Measurements from ENCODE around the gene RFNG.

Gene RFNG

GRCh38 chr17:82018152-82018988 is 33.2 kb downstream of the RFNG start:
- Histone ChIP-seq H2BK12ac (ENCODE audit: low read length) (no peak overlapping the region), H2BK5ac (ENCODE audit: low read length) (no peak overlapping the region), H3K4me3 (ENCODE audit: low read length in 2 of 2) (no peak overlapping the region), H3K9me3 (replicated peaks in 1 of 2; ENCODE audit: control insufficient read depth in 2 of 2, insufficient read depth in 1 of 2, low read depth in 1 of 2, low read length in 2 of 2) (no peaks in the 10 kb centered on the region), H3K79me1 (ENCODE audit: low read depth, low read length) (peaks cover 25% of the 10 kb centered on the region), H2AK5ac (ENCODE audit: low read depth, low read length) (no peak overlapping the region), H2AFZ (ENCODE audit: low read length) (no peak overlapping the region), H2BK120ac (ENCODE audit: low read depth, low read length) (no peak overlapping the region), H2BK15ac (ENCODE audit: low read length) (no peak overlapping the region), H4K91ac (ENCODE audit: low read depth, low read length, poor library complexity) (no peak overlapping the region), H3K18ac (ENCODE audit: low read length) (no peak overlapping the region), H3K36me3 (replicated peaks in 1 of 2; ENCODE audit: control insufficient read depth in 2 of 2, insufficient read depth in 2 of 2, low read length in 2 of 2) (peaks cover 6 to 27% of the 10 kb centered on the region in 2 donors), H3K27me3 (ENCODE audit: control insufficient read depth in 3 of 3, insufficient read depth in 3 of 3, low read depth in 1 of 3, low read length in 3 of 3) (no peaks in the 10 kb centered on the region), H3K4me1 (ENCODE audit: control insufficient read depth in 2 of 2, insufficient read depth in 1 of 2, low read depth in 1 of 2, low read length in 2 of 2) (peaks cover 4 to 10% of the 10 kb centered on the region in 2 donors), H3K23ac (ENCODE audit: low read depth, low read length, poor library complexity) (no peak overlapping the region), H3K14ac (ENCODE audit: low read length) (no peak overlapping the region), H3K4me2 (ENCODE audit: insufficient read depth, low read length, poor library complexity, severe bottlenecking) (no peak overlapping the region), H3K27ac (replicated peaks; ENCODE audit: low read length) (no peak overlapping the region), H4K8ac (ENCODE audit: low read depth, low read length) (peak overlapping the region; percentile 43), H3K9ac (ENCODE audit: low read depth, low read length, poor library complexity) (peak overlapping the region; percentile 21), H3K4ac (ENCODE audit: low read length) (no peak overlapping the region)
- WGBS, 2 donors (ENCODE audit: extremely low coverage in 2 of 2, insufficient read length in 2 of 2, insufficient replicate concordance in 1 of 2), result no CpG with 5 or more reads among the region's 19 CpGs
- no peak for DNase-seq (ENCODE audit: low spot score)

- no peak overlapping the region for H3K18ac ChIP-seq (ENCODE audit: low read length)
- no peak overlapping the region for H3K9ac ChIP-seq (ENCODE audit: low read depth, low read length, poor library complexity)
- peaks cover 25% of the 10 kb centered on the region for H3K79me1 ChIP-seq (ENCODE audit: low read depth, low read length)
- no peak overlapping the region for H3K4me2 ChIP-seq (ENCODE audit: insufficient read depth, low read length, poor library complexity, severe bottlenecking)
- H2BK120ac ChIP-seq (ENCODE audit: low read depth, low read length), result no peak overlapping the region
- no peaks in the 10 kb centered on the region for H3K27me3 ChIP-seq (ENCODE audit: control insufficient read depth in 3 of 3, insufficient read depth in 3 of 3, low read depth in 1 of 3, low read length in 3 of 3)
- H2BK5ac ChIP-seq (ENCODE audit: low read length), result no peak overlapping the region
- peaks cover 4 to 16% of the 10 kb centered on the region in 2 donors for H3K4me1 ChIP-seq (ENCODE audit: control insufficient read depth in 2 of 2, insufficient read depth in 1 of 2, low read depth in 1 of 2, low read length in 2 of 2)
- no peak overlapping the region for H3K23ac ChIP-seq (ENCODE audit: low read depth, low read length, poor library complexity)
- DNase-seq (ENCODE audit: low spot score), result no peak
- H3K27ac ChIP-seq (replicated peaks; ENCODE audit: low read length), result no peak overlapping the region
- WGBS, 2 donors (ENCODE audit: extremely low coverage in 2 of 2, insufficient read length in 2 of 2, insufficient replicate concordance in 1 of 2), result no CpG with 5 or more reads among the region's 13 CpGs
- H3K4ac ChIP-seq (ENCODE audit: low read length), result no peak overlapping the region
- no peak overlapping the region for H2BK12ac ChIP-seq (ENCODE audit: low read length)
- H2AFZ ChIP-seq (ENCODE audit: low read length), result no peak overlapping the region
- no peak overlapping the region for H4K8ac ChIP-seq (ENCODE audit: low read depth, low read length)
- H3K9me3 ChIP-seq (replicated peaks in 1 of 2; ENCODE audit: control insufficient read depth in 2 of 2, insufficient read depth in 1 of 2, low read depth in 1 of 2, low read length in 2 of 2), result no peaks in the 10 kb centered on the region
- H3K36me3 ChIP-seq (replicated peaks in 1 of 2; ENCODE audit: control insufficient read depth in 2 of 2, insufficient read depth in 2 of 2, low read length in 2 of 2), result peaks cover 6 to 27% of the 10 kb centered on the region in 2 donors
- no peak overlapping the region for H2AK5ac ChIP-seq (ENCODE audit: low read depth, low read length)
- H2BK15ac ChIP-seq (ENCODE audit: low read length), result no peak overlapping the region
- H3K14ac ChIP-seq (ENCODE audit: low read length), result no peak overlapping the region
- no peak overlapping the region for H3K4me3 ChIP-seq (ENCODE audit: low read length in 2 of 2)
- no peak overlapping the region for H4K91ac ChIP-seq (ENCODE audit: low read depth, low read length, poor library complexity)
Measured at GRCh38 chr17:82017612-82018151, 33.9 kb downstream of the RFNG start.

GRCh38 chr17:82016875-82017459 is 34.6 kb downstream of the RFNG start:
- Histone ChIP-seq H2AK5ac (ENCODE audit: low read depth, low read length) (no peak overlapping the region), H3K18ac (ENCODE audit: low read length) (no peak overlapping the region), H3K4me2 (ENCODE audit: insufficient read depth, low read length, poor library complexity, severe bottlenecking) (no peak overlapping the region), H3K14ac (ENCODE audit: low read length) (peak overlapping the region; percentile 21), H3K4me1 (ENCODE audit: control insufficient read depth in 2 of 2, insufficient read depth in 1 of 2, low read depth in 1 of 2, low read length in 2 of 2) (peaks cover 2 to 19% of the 10 kb centered on the region in 2 donors), H3K36me3 (replicated peaks in 1 of 2; ENCODE audit: control insufficient read depth in 2 of 2, insufficient read depth in 2 of 2, low read length in 2 of 2) (peaks cover 6 to 29% of the 10 kb centered on the region in 2 donors), H2BK15ac (ENCODE audit: low read length) (no peak overlapping the region), H3K27ac (replicated peaks; ENCODE audit: low read length) (no peak overlapping the region), H3K23ac (ENCODE audit: low read depth, low read length, poor library complexity) (peak overlapping the region; percentile 31), H3K9ac (ENCODE audit: low read depth, low read length, poor library complexity) (peak overlapping the region; percentile 44), H2BK12ac (ENCODE audit: low read length) (no peak overlapping the region), H3K27me3 (ENCODE audit: control insufficient read depth in 3 of 3, insufficient read depth in 3 of 3, low read depth in 1 of 3, low read length in 3 of 3) (no peaks in the 10 kb centered on the region), H3K79me1 (ENCODE audit: low read depth, low read length) (peaks cover 19% of the 10 kb centered on the region), H2AFZ (ENCODE audit: low read length) (no peak overlapping the region), H2BK5ac (ENCODE audit: low read length) (no peak overlapping the region), H3K4ac (ENCODE audit: low read length) (no peak overlapping the region), H2BK120ac (ENCODE audit: low read depth, low read length) (no peak overlapping the region), H3K9me3 (replicated peaks in 1 of 2; ENCODE audit: control insufficient read depth in 2 of 2, insufficient read depth in 1 of 2, low read depth in 1 of 2, low read length in 2 of 2) (no peaks in the 10 kb centered on the region), H3K4me3 (ENCODE audit: low read length in 2 of 2) (no peak overlapping the region), H4K91ac (ENCODE audit: low read depth, low read length, poor library complexity) (no peak overlapping the region), H4K8ac (ENCODE audit: low read depth, low read length) (no peak overlapping the region)
- DNase-seq (ENCODE audit: low spot score), result no peak
- WGBS, 2 donors (ENCODE audit: extremely low coverage in 2 of 2, insufficient read length in 2 of 2, insufficient replicate concordance in 1 of 2), result no CpG with 5 or more reads among the region's 24 CpGs

All from neuronal stem cell (in vitro differentiated cells).